ENCODE measurements around the gene EFCAB6.

Gene EFCAB6

GRCh38 chr22:43554694-43555365, 257.3 kb downstream of the EFCAB6 start:
- no peak for DNase-seq (ENCODE audit: extremely low read depth in 1 of 2, low read depth in 1 of 2)

- no peak for DNase-seq (ENCODE audit: extremely low read depth in 1 of 2, low read depth in 1 of 2)
These were observed 257.9 kb downstream of the EFCAB6 start for GRCh38 chr22:43554259-43554636.

GRCh38 chr22:43553451-43554258, 258.4 kb downstream of the EFCAB6 start:
- no peak for DNase-seq (ENCODE audit: extremely low read depth in 1 of 2, low read depth in 1 of 2)

- no peak for DNase-seq (ENCODE audit: extremely low read depth in 1 of 2, low read depth in 1 of 2)
These were observed 261.4 kb downstream of the EFCAB6 start for GRCh38 chr22:43550672-43551071.

- DNase-seq (ENCODE audit: extremely low read depth in 1 of 2, low read depth in 1 of 2) = no peak
These were observed 262.0 kb downstream of the EFCAB6 start for GRCh38 chr22:43550024-43550620.

GRCh38 chr22:43546186-43546585, 265.9 kb downstream of the EFCAB6 start:
- DNase-seq (ENCODE audit: extremely low read depth in 1 of 2, low read depth in 1 of 2) = no peak

- no peak for DNase-seq (ENCODE audit: extremely low read depth in 1 of 2, low read depth in 1 of 2)
These were observed 267.8 kb downstream of the EFCAB6 start for GRCh38 chr22:43544289-43544673.

GRCh38 chr22:43543522-43544288, 268.4 kb downstream of the EFCAB6 start:
- DNase-seq (ENCODE audit: extremely low read depth in 1 of 2, low read depth in 1 of 2) = no peak

- DNase-seq (ENCODE audit: extremely low read depth in 1 of 2, low read depth in 1 of 2) = no peak
These were observed 269.2 kb downstream of the EFCAB6 start for GRCh38 chr22:43542681-43543521.

GRCh38 chr22:43541462-43542407, 270.4 kb downstream of the EFCAB6 start:
- DNase-seq (ENCODE audit: extremely low read depth in 1 of 2, low read depth in 1 of 2) = no peak

- no peak for DNase-seq (ENCODE audit: extremely low read depth in 1 of 2, low read depth in 1 of 2)
These were observed 271.1 kb downstream of the EFCAB6 start for GRCh38 chr22:43541022-43541421.

- DNase-seq (ENCODE audit: extremely low read depth in 1 of 2, low read depth in 1 of 2) = no peak
These were observed 271.6 kb downstream of the EFCAB6 start for GRCh38 chr22:43540529-43540923.

- DNase-seq (ENCODE audit: extremely low read depth in 1 of 2, low read depth in 1 of 2) = no peak
These were observed 272.3 kb downstream of the EFCAB6 start for GRCh38 chr22:43539572-43540528.

GRCh38 chr22:43537019-43537585, 275.0 kb downstream of the EFCAB6 start:
- no peak for DNase-seq (ENCODE audit: extremely low read depth in 1 of 2, low read depth in 1 of 2)

GRCh38 chr22:43535741-43536140, 276.4 kb downstream of the EFCAB6 start:
- DNase-seq (ENCODE audit: extremely low read depth in 1 of 2, low read depth in 1 of 2) = no peak

- DNase-seq (ENCODE audit: extremely low read depth in 1 of 2, low read depth in 1 of 2) = no peak
These were observed 276.8 kb downstream of the EFCAB6 start for GRCh38 chr22:43535336-43535735.

- no peak for DNase-seq (ENCODE audit: extremely low read depth in 1 of 2, low read depth in 1 of 2)
These were observed 277.2 kb downstream of the EFCAB6 start for GRCh38 chr22:43534916-43535315.
